Measurements from ENCODE around the gene RTN4. TPM values are rescaled to one million over a fixed set of nuclear protein-coding genes. Genes with fewer than 3 reads are reported as not detected.

RTN4 gene
- total RNA-seq, 1 experiment from 2014 or later: 342 TPM

GRCh38 chr2:54928719-54929118 lies 121.5 kb downstream of the RTN4 start:
- DNase-seq: no peak

GRCh38 chr2:54927751-54928615 lies 122.3 kb downstream of the RTN4 start:
- Histone ChIP-seq H3K27me3 (ENCODE audit: insufficient read depth, low read depth) (no peaks in the 10 kb centered on the region), H3K4me3 (no peak overlapping the region), H3K4me2 (no peak overlapping the region), H2AFZ (no peak overlapping the region), H3K4me1 (replicated peaks; ENCODE audit: insufficient read depth) (no peaks in the 10 kb centered on the region), H3K9me2 (ENCODE audit: insufficient read depth) (no peaks in the 10 kb centered on the region), H3K9me3 (ENCODE audit: insufficient read depth, low read depth) (no peaks in the 10 kb centered on the region), H4K20me1 (ENCODE audit: insufficient read depth) (no peaks in the 10 kb centered on the region), H3K36me3 (ENCODE audit: low read depth) (no peaks in the 10 kb centered on the region), H3K27ac (no peak overlapping the region), H3F3A (ENCODE audit: insufficient read depth, low read depth) (no peaks in the 10 kb centered on the region), H3K79me2 (ENCODE audit: low read depth) (no peaks in the 10 kb centered on the region)
- no peak for DNase-seq
- no TSS peak for BruUV-seq (replicated peaks)
- ChIA-PET POLR2A (ENCODE audit: unreplicated experiment) (no interaction called here), CTCF (no interaction called here)
- intact Hi-C loops (cut with micrococcal nuclease; ENCODE audit: unreplicated experiment): no loop called here
- TF ChIP-seq EZH2 (IDR thresholded peaks at IDR 0.05; ENCODE audit: low read depth) (no peak), CTCF (conservative IDR thresholded peaks at IDR 0.05) (no peak)

More at GRCh38 chr2:54928719-54929118, 121.5 kb downstream of the RTN4 start:
- ChIA-PET CTCF (interaction anchor here (0.6 kb wide), 1 partner anchor 87 kb away, joined by 6 read pairs; no protein-coding TSS in a partner anchor), POLR2A (ENCODE audit: unreplicated experiment) (no interaction called here)
- no peak overlapping the region for H3K4me2 ChIP-seq
- no peak overlapping the region for H3K4me3 ChIP-seq
- H3K4me1 ChIP-seq (replicated peaks; ENCODE audit: insufficient read depth): no peaks in the 10 kb centered on the region
- no peaks in the 10 kb centered on the region for H3K9me2 ChIP-seq (ENCODE audit: insufficient read depth)
- H4K20me1 ChIP-seq (ENCODE audit: insufficient read depth): no peaks in the 10 kb centered on the region
- H3K9me3 ChIP-seq (ENCODE audit: insufficient read depth, low read depth): no peaks in the 10 kb centered on the region
- no peaks in the 10 kb centered on the region for H3K36me3 ChIP-seq (ENCODE audit: low read depth)
- no peaks in the 10 kb centered on the region for H3F3A ChIP-seq (ENCODE audit: insufficient read depth, low read depth)
- no peak overlapping the region for H3K27ac ChIP-seq
- no peaks in the 10 kb centered on the region for H3K27me3 ChIP-seq (ENCODE audit: insufficient read depth, low read depth)
- no peaks in the 10 kb centered on the region for H3K79me2 ChIP-seq (ENCODE audit: low read depth)
- no peak overlapping the region for H2AFZ ChIP-seq
- BruUV-seq (replicated peaks): no TSS peak
- intact Hi-C loops (cut with micrococcal nuclease; ENCODE audit: unreplicated experiment): no loop called here
- TF ChIP-seq CTCF (conservative IDR thresholded peaks at IDR 0.05) (no peak), EZH2 (IDR thresholded peaks at IDR 0.05; ENCODE audit: low read depth) (no peak)

GRCh38 chr2:54927085-54927750 lies 123.0 kb downstream of the RTN4 start:
- intact Hi-C loops (cut with micrococcal nuclease; ENCODE audit: unreplicated experiment): no loop called here
- Histone ChIP-seq H3F3A (ENCODE audit: insufficient read depth, low read depth) (no peaks in the 10 kb centered on the region), H4K20me1 (ENCODE audit: insufficient read depth) (no peaks in the 10 kb centered on the region), H3K9me2 (ENCODE audit: insufficient read depth) (no peaks in the 10 kb centered on the region), H3K27ac (no peak overlapping the region), H3K4me2 (no peak overlapping the region), H3K4me1 (replicated peaks; ENCODE audit: insufficient read depth) (no peaks in the 10 kb centered on the region), H3K9me3 (ENCODE audit: insufficient read depth, low read depth) (no peaks in the 10 kb centered on the region; the same call in 1 of the 2 replicates), H3K36me3 (ENCODE audit: low read depth) (no peaks in the 10 kb centered on the region), H3K27me3 (ENCODE audit: insufficient read depth, low read depth) (no peaks in the 10 kb centered on the region), H3K4me3 (no peak overlapping the region), H2AFZ (no peak overlapping the region), H3K79me2 (ENCODE audit: low read depth) (no peaks in the 10 kb centered on the region)
- no TSS peak for BruUV-seq (replicated peaks)
- DNase-seq: no peak
- no peak for TF ChIP-seq CTCF (conservative IDR thresholded peaks at IDR 0.05)
- TF ChIP-seq EZH2 (IDR thresholded peaks at IDR 0.05; ENCODE audit: low read depth): no peak
- ChIA-PET POLR2A (ENCODE audit: unreplicated experiment) (no interaction called here), CTCF (no interaction called here)

Measured in PC-9 (cell line).